HG03280 (cell line): ENCODE measurements around the gene THRB.

ENCODE experiments used
- ATAC-seq: cut with Tn5 transposase; IDR thresholded peaks from one replicate; pipeline ENCODE4 v1.9.1; 2021; ENCODE audit warnings: mild to moderate bottlenecking, moderate library complexity; ENCODE audit not compliant: unreplicated experiment

Gene THRB

GRCh38 chr3:24492971-24493551 lies 1.6 kb downstream of the THRB start:
- ATAC-seq, result no peak

- ATAC-seq, result no peak
Observed at GRCh38 chr3:24490151-24490550, 4.5 kb downstream of the THRB start.

- no peak for ATAC-seq
Observed at GRCh38 chr3:24487325-24488262, 7.1 kb downstream of the THRB start.

GRCh38 chr3:24485511-24485910 lies 9.1 kb downstream of the THRB start:
- no peak for ATAC-seq

- ATAC-seq, result no peak
Observed at GRCh38 chr3:24483873-24484272, 10.8 kb downstream of the THRB start.

GRCh38 chr3:24482096-24482705 lies 12.4 kb downstream of the THRB start:
- ATAC-seq, result no peak

GRCh38 chr3:24481193-24481592 lies 13.5 kb downstream of the THRB start:
- ATAC-seq, result no peak

- ATAC-seq, result no peak
Observed at GRCh38 chr3:24480497-24480896, 14.2 kb downstream of the THRB start.

- ATAC-seq, result no peak
Observed at GRCh38 chr3:24479816-24480215, 14.8 kb downstream of the THRB start.

- ATAC-seq, result no peak
Observed at GRCh38 chr3:24476871-24477656, 17.6 kb downstream of the THRB start.

- no peak for ATAC-seq
Observed at GRCh38 chr3:24475925-24476324, 18.7 kb downstream of the THRB start.

GRCh38 chr3:24474862-24475261 lies 19.8 kb downstream of the THRB start:
- no peak for ATAC-seq

- ATAC-seq, result no peak
Observed at GRCh38 chr3:24472358-24472757, 22.3 kb downstream of the THRB start.

- ATAC-seq, result no peak
Observed at GRCh38 chr3:24471486-24471885, 23.2 kb downstream of the THRB start.

- ATAC-seq, result no peak
Observed at GRCh38 chr3:24470277-24470676, 24.4 kb downstream of the THRB start.

- no peak for ATAC-seq
Observed at GRCh38 chr3:24464389-24464788, 30.3 kb downstream of the THRB start.

- no peak for ATAC-seq
Observed at GRCh38 chr3:24462737-24463136, 31.9 kb downstream of the THRB start.

GRCh38 chr3:24460974-24461373 lies 33.7 kb downstream of the THRB start:
- ATAC-seq, result no peak

- ATAC-seq, result no peak
Observed at GRCh38 chr3:24457719-24458118, 36.9 kb downstream of the THRB start.

GRCh38 chr3:24454856-24455255 lies 39.8 kb downstream of the THRB start:
- ATAC-seq, result no peak

- ATAC-seq, result no peak
Observed at GRCh38 chr3:24454393-24454792, 40.3 kb downstream of the THRB start.
